Glomerular endothelial cell (primary cell): ENCODE measurements around the gene CGN. TPM values are rescaled to one million over a fixed set of nuclear protein-coding genes. Genes with fewer than 3 reads are reported as not detected.

Experiments
- DNase-seq: peaks from one replicate; pipeline ENCODE4 v3.0.0-alpha.2; 2011; ENCODE audit warnings: low read depth, low spot score; ENCODE audit errors: extremely low read depth
- total RNA-seq: library from RNA; depleted of rRNA; stranded (reverse); fragments of >200 nt; gene quantifications from 2 replicates; pipeline ENCODE4 v1.2.3, GENCODE V29; 2015

Gene CGN
- total RNA-seq, 1 donor from 2014 or later: 0.12 TPM

- no peak for DNase-seq
These were observed 34.4 kb downstream of the CGN start for GRCh38 chr1:151545542-151545941.

GRCh38 chr1:151546011-151546925, 35.1 kb downstream of the CGN start:
- DNase-seq: no peak

GRCh38 chr1:151547119-151547899, 36.1 kb downstream of the CGN start:
- no peak for DNase-seq

- DNase-seq: no peak
These were observed 36.7 kb downstream of the CGN start for GRCh38 chr1:151547900-151548230.

- DNase-seq: no peak
These were observed 38.0 kb downstream of the CGN start for GRCh38 chr1:151549199-151549598.

- DNase-seq: no peak
These were observed 42.5 kb downstream of the CGN start for GRCh38 chr1:151553659-151554058.

- DNase-seq: no peak
These were observed 44.9 kb downstream of the CGN start for GRCh38 chr1:151556052-151556451.

- no peak for DNase-seq
These were observed 51.5 kb downstream of the CGN start for GRCh38 chr1:151562661-151563060.

GRCh38 chr1:151563376-151563775, 52.2 kb downstream of the CGN start:
- no peak for DNase-seq

- DNase-seq: no peak
These were observed 54.5 kb downstream of the CGN start for GRCh38 chr1:151565502-151566189.

GRCh38 chr1:151568626-151569088, 57.5 kb downstream of the CGN start:
- DNase-seq: no peak

- DNase-seq: no peak
These were observed 59.6 kb downstream of the CGN start for GRCh38 chr1:151570819-151571218.

GRCh38 chr1:151574575-151575529, 63.7 kb downstream of the CGN start:
- no peak for DNase-seq

GRCh38 chr1:151577173-151577572, 66.0 kb downstream of the CGN start:
- DNase-seq: no peak

GRCh38 chr1:151578941-151579340, 67.8 kb downstream of the CGN start:
- no peak for DNase-seq

GRCh38 chr1:151579436-151580225, 68.4 kb downstream of the CGN start:
- no peak for DNase-seq

GRCh38 chr1:151581451-151581850, 70.3 kb downstream of the CGN start:
- DNase-seq: no peak

GRCh38 chr1:151581921-151582320, 70.7 kb downstream of the CGN start:
- no peak for DNase-seq

- no peak for DNase-seq
These were observed 72.6 kb downstream of the CGN start for GRCh38 chr1:151583796-151584195.
